ENCODE results near the gene FAM168B.
"Not testable (repeated sequence)": the region's sequence is repeated elsewhere in the genome, so short reads cannot be mapped to it uniquely, and the experiment has no call there.

The FAM168B gene

GRCh38 chr2:131077182-131077846 lies 15.9 kb downstream of the FAM168B start:
- no peak overlapping the region for H3K4me3 ChIP-seq (ENCODE audit: low read length)
- DNase-seq (ENCODE audit: low read depth), result no peak
- TF ChIP-seq CTCF (conservative IDR thresholded peaks at IDR 0.05; ENCODE audit: low read depth, low read length), result no peak

- H3K4me3 ChIP-seq (ENCODE audit: low read length), result no peak overlapping the region
- DNase-seq (ENCODE audit: low read depth), result no peak
- no peak for TF ChIP-seq CTCF (conservative IDR thresholded peaks at IDR 0.05; ENCODE audit: low read depth, low read length)
Measured at GRCh38 chr2:131076707-131077106, 16.6 kb downstream of the FAM168B start.

GRCh38 chr2:131075578-131075977 lies 17.7 kb downstream of the FAM168B start:
- H3K4me3 ChIP-seq (ENCODE audit: low read length); DNase-seq (ENCODE audit: low read depth): not testable (repeated sequence)

GRCh38 chr2:131068172-131068571 lies 25.1 kb downstream of the FAM168B start:
- not testable (repeated sequence) for H3K4me3 ChIP-seq (ENCODE audit: low read length); DNase-seq (ENCODE audit: low read depth)

GRCh38 chr2:131067465-131068125 lies 25.7 kb downstream of the FAM168B start:
- no peak for TF ChIP-seq CTCF (conservative IDR thresholded peaks at IDR 0.05; ENCODE audit: low read depth, low read length)
- DNase-seq (ENCODE audit: low read depth), result no peak
- H3K4me3 ChIP-seq (ENCODE audit: low read length), result no peak overlapping the region

GRCh38 chr2:131064589-131065512 lies 28.4 kb downstream of the FAM168B start:
- H3K4me3 ChIP-seq (ENCODE audit: low read length), result no peak overlapping the region
- no peak for DNase-seq (ENCODE audit: low read depth)
- no peak for TF ChIP-seq CTCF (conservative IDR thresholded peaks at IDR 0.05; ENCODE audit: low read depth, low read length)

- TF ChIP-seq CTCF (conservative IDR thresholded peaks at IDR 0.05; ENCODE audit: low read depth, low read length), result no peak
- no peak overlapping the region for H3K4me3 ChIP-seq (ENCODE audit: low read length)
- DNase-seq (ENCODE audit: low read depth), result no peak
Measured at GRCh38 chr2:131063501-131064283, 29.6 kb downstream of the FAM168B start.

Data from retinal pigment epithelial cell (primary cell).